ENCODE data around the gene SLC31A2.

SLC31A2 gene

DNA sequence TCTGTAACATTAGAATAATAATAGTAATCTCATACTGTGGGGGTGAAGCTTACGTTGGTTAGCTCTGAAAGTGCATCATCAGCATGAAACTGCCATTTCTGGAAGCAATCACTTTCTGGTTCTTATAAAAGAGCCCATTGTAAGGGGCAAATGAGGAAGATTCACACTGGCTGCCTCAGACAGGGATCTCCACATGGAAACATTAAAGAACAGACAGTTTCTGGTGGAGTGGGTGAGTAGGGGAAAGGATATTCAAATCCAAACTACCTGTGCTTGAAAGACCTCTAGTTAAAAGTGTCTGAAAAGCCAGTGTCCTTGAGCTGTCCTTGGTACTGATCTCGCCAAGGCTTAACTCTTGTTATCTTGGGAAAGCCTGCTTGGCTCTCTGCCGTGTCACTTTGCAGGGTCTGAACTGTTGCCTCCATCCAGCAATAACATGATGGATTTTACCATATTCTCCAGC lies 19.1 kb upstream of the SLC31A2 start:
- TF ChIP-seq, protein P1, sequence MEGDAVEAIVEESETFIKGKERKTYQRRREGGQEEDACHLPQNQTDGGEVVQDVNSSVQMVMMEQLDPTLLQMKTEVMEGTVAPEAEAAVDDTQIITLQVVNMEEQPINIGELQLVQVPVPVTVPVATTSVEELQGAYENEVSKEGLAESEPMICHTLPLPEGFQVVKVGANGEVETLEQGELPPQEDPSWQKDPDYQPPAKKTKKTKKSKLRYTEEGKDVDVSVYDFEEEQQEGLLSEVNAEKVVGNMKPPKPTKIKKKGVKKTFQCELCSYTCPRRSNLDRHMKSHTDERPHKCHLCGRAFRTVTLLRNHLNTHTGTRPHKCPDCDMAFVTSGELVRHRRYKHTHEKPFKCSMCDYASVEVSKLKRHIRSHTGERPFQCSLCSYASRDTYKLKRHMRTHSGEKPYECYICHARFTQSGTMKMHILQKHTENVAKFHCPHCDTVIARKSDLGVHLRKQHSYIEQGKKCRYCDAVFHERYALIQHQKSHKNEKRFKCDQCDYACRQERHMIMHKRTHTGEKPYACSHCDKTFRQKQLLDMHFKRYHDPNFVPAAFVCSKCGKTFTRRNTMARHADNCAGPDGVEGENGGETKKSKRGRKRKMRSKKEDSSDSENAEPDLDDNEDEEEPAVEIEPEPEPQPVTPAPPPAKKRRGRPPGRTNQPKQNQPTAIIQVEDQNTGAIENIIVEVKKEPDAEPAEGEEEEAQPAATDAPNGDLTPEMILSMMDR (IDR thresholded peaks at IDR 0.05), result no peak

DNA sequence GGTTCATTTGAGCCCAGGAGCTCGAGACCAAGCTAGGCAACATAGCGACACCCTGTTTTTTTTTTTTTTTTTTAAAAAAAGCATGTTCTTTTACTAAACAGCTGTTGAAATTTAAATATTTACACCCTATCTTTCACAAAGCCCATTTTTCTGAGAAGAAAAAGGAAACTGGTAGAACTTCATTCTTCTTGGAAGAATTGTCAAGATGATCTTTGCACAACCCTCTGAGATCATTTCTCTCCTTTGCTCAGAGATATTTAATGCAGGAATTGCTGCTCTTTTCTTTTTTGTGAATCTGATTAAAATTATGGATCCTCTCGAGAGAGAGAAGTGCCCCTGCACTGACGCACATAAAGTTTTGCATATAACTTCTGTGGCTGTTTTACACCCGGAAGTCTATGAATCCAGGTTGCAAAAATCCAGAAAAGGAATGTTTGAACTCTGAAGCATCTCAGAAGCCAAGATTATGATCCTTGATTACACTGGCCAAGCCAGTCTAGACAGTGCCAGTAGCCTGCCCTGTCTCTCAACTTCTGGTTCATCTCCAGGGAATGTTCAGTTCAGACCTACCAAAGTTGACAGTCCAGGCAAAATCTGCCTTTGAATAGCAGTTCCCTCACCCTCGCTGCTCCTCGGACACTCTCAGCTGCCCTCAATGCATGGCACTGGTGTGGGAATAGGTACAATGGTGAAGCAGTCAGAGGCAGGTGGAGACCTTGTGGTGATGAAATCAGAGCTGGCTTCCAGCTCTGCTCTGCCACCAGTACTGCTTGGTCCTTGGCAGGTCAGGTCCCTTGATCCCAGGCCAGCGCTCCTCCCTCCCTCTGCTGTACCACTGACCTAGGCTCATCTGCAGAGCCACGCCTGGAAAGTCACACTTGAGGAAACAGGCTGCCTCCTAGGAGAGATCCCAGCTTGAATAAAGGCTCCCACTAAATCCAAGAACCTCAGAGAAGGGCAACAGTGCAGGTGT lies 13.3 kb upstream of the SLC31A2 start:
- TF ChIP-seq, protein P1 (IDR thresholded peaks at IDR 0.05), result no peak

DNA sequence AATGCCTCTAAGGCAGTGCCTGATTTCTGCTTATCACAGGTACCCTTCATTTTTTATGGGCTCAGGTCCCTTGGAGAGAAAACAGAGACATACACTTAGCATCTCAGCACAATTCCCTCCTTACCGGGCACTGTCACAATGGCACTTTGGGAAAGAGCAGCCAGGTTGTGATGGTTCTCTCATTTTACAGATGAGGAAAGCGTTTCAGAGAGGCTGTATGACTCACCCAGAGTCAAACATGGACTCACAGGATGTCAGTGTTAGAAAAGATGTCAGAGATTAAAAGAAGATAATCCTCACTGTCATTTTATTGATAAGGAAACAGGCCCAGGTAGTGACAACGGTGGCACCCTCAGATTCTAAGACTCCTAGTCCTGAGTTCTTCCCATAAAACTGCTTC lies 12.0 kb upstream of the SLC31A2 start:
- TF ChIP-seq, protein P1 (IDR thresholded peaks at IDR 0.05), result no peak

DNA sequence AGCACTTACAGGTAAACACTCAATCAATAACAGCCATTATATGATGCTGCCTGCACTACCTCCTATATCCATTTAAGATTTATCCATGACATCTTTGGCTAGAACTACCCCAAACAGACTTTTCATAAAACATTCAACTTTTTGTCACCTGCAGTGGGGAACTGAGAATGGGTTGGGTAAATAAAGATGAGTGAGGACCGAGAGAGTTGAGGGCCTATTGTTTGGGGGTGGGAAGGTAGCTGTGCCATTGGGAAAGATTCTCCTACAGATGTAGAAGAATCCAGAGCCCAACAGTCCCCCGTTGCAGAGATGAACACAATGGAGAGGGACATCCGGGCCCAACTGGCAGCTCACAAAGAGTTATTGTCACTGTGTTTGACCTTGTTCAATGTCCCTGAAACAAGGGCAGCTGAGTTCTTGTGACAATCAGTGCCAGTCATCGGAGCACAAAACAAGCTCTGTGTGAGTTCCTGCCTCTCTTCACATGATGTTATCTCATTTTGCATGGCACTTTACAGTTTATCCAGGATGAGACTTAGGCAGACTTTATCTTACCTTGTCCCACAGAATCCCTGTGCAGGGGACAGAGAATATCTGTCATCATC lies 11.5 kb upstream of the SLC31A2 start:
- TF ChIP-seq, protein P1 (IDR thresholded peaks at IDR 0.05), result no peak

DNA sequence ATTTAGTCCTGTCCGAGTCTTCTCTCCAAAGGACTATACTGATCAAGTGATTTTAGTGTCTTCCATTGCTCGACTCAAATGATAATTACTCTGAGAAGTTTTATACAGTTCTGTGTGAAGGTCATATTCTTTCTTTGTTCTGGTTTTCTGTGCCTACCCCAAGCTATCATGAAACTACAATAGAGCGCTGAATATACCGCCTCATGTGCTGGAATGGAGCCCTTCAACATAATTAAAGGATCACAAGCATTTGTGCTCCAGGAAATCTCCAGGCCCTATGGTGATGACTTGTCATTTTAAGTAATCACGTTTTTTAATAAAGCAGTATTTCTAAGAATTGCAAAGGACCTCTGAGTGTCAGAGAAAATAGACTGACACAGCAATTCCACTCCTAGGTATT lies 10.9 kb upstream of the SLC31A2 start:
- TF ChIP-seq, protein P1 (IDR thresholded peaks at IDR 0.05), result no peak

DNA sequence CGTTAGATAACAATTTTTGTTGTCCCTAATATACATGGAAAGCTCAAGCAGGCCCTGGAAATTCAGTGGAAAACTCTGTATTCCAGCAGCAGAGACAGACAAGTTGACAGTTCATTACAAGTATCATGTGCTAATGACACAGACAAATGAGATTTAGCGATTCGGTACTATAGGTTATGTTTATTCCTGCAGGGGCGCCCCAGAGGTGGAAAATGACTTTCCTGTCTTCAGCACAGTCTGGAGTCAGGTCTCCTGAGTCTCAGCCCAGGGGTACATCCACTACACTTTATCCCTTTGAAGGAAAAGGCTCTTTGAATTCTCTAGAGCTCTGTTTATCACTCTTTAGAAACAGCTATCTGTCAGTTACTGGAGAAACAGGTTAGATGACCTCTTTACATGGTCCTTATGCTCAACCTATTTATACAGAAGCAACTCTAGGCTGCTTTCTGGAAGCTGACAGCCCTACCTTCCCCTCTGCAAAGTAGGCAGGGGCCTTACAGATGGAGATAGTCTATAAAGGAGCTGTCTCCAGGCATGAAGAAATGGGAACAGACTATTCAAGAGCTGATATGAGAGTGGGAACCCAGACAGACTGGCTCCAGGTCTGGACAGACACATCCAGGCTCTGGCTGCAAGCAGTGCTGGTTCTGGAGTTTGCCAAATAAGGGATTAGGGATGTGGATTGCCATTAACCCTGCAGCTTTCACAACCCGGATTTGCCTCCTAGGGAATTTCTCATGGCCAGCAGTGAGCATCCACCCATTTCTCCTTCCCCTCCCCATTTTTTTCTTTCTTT lies 7.2 kb upstream of the SLC31A2 start:
- TF ChIP-seq, protein P1 (IDR thresholded peaks at IDR 0.05), result no peak

DNA sequence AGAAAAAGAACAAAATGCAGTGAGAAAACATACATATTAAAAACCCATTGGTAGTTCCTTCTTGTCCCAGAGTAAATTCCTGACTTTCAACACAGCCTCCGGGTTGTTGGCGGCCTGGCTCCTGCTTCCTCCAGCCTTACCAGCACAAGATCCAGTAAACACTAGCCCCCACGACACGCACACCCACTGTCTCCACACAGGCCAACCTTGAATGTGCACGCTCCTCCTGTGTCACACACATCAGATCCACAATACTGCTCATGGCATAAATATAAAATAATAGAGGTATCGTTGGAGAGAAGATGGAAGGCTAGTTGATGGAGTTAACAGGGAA lies 2.5 kb upstream of the SLC31A2 start:
- TF ChIP-seq, protein P1 (IDR thresholded peaks at IDR 0.05), result no peak

Measured in LNCAP (cell line).